IMR-90 (cell line): Measurements from ENCODE around the gene LINC01488. TPM values are rescaled to one million over a fixed set of nuclear protein-coding genes. Genes with fewer than 3 reads are reported as not detected.

Experiments
- ATAC-seq: fragments of 200-7000 bp; cut with Tn5 transposase; 2 replicates; pipeline ENCODE4 v1.9.1; 2020; ENCODE audit warnings: low read depth, mild to moderate bottlenecking, moderate library complexity
- BruUV-seq: library from RNA; stranded (reverse); fragments of 400-500 nt; replicated peaks from 2 replicates; lab custom pipeline; 2021; lab: Mats Ljungman, UMichigan
- CTCF ChIA-PET: fragments of 300-600 bp; formaldehyde crosslinking; extraction: SDS; loops from one replicate; lab custom pipeline; 2021; ENCODE audit warnings: antibody characterized with exemption; lab: Yijun Ruan, JAX
- POLR2A ChIA-PET: fragments of 300-600 bp; sonication (Branson Sonifier 250); formaldehyde crosslinking; loops from one replicate; lab custom pipeline; 2022; ENCODE audit warnings: antibody characterized with exemption; ENCODE audit not compliant: unreplicated experiment; lab: Charles Lee
- DNase-seq: peaks from one replicate; pipeline ENCODE4 v3.0.0; 2013
- H2AFZ ChIP-seq: replicated peaks from 2 replicates; pipeline ENCODE3; 2013; ENCODE audit warnings: low read length, mild to moderate bottlenecking; ENCODE audit not compliant: poor library complexity
- H2AK5ac ChIP-seq: 2 replicates; pipeline ENCODE4 v1.6.1; 2013; ENCODE audit warnings: low read depth, low read length, inconsistent platforms
- H2AK9ac ChIP-seq: replicated peaks from 2 replicates; pipeline ENCODE3; 2013; ENCODE audit warnings: mild to moderate bottlenecking, low read depth, low read length, moderate library complexity; ENCODE audit not compliant: poor library complexity
- H2BK120ac ChIP-seq: 2 replicates; pipeline ENCODE4 v1.6.1; 2013; ENCODE audit warnings: low read depth, low read length, inconsistent platforms
- H2BK15ac ChIP-seq: 3 replicates; pipeline ENCODE4 v1.6.1; 2013; ENCODE audit warnings: low read depth, low read length, inconsistent platforms
- H2BK20ac ChIP-seq: 2 replicates; pipeline ENCODE4 v1.6.1; 2013; ENCODE audit warnings: low read depth, mild to moderate bottlenecking, inconsistent platforms, low read length, moderate library complexity
- H2BK5ac ChIP-seq: 2 replicates; pipeline ENCODE4 v1.6.1; 2013; ENCODE audit warnings: mild to moderate bottlenecking, low read depth, low read length, inconsistent platforms; ENCODE audit not compliant: poor library complexity, severe bottlenecking
- H3K14ac ChIP-seq: replicated peaks from 2 replicates; pipeline ENCODE4 v1.6.1; 2013; ENCODE audit warnings: low read depth, low read length, inconsistent platforms
- H3K18ac ChIP-seq: 2 replicates; pipeline ENCODE4 v1.6.1; 2013; ENCODE audit warnings: low read depth, low read length, control low read depth
- H3K23ac ChIP-seq: 2 replicates; pipeline ENCODE4 v1.6.1; 2013; ENCODE audit warnings: low read depth, low read length, inconsistent platforms
- H3K27ac ChIP-seq: 2 replicates; pipeline ENCODE4 v1.5.1; 2013; ENCODE audit warnings: mild to moderate bottlenecking, control low read depth, low read length; ENCODE audit not compliant: insufficient read depth
- H3K27me3 ChIP-seq: 2 replicates; pipeline ENCODE4 v1.6.1; 2013; ENCODE audit warnings: low read length; ENCODE audit not compliant: control insufficient read depth, insufficient read depth
- H3K36me3 ChIP-seq: 2 replicates; pipeline ENCODE4 v1.6.1; 2013; ENCODE audit warnings: low read length, mixed read lengths; ENCODE audit not compliant: control insufficient read depth, insufficient read depth
- H3K4ac ChIP-seq: 2 replicates; pipeline ENCODE4 v1.6.1; 2013; ENCODE audit warnings: low read depth, low read length, inconsistent platforms
- H3K4me1 ChIP-seq: 2 replicates; pipeline ENCODE4 v1.6.1; 2013; ENCODE audit warnings: low read length, mixed read lengths; ENCODE audit not compliant: control insufficient read depth, insufficient read depth
- H3K4me2 ChIP-seq: 2 replicates; pipeline ENCODE4 v1.6.1; 2013; ENCODE audit warnings: low read depth, mild to moderate bottlenecking, control low read depth, low read length, moderate library complexity
- H3K4me3 ChIP-seq: 2 replicates; pipeline ENCODE4 v1.5.1; 2013; ENCODE audit warnings: low read depth, mild to moderate bottlenecking, control low read depth, low read length, moderate library complexity; ENCODE audit not compliant: insufficient read depth
- H3K56ac ChIP-seq: 2 replicates; pipeline ENCODE4 v1.6.1; 2013; ENCODE audit warnings: low read length, inconsistent platforms; ENCODE audit not compliant: insufficient read depth; ENCODE audit errors: extremely low read depth
- H3K79me1 ChIP-seq, 2 experiments: 2 replicates each; pipeline ENCODE4 v1.6.1; 2013; ENCODE audit warnings: low read length in 2 of 2, inconsistent platforms in 1 of 2, low read depth in 1 of 2
- H3K9ac ChIP-seq: 2 replicates; pipeline ENCODE4 v1.6.1; 2013; ENCODE audit warnings: low read depth, low read length, control low read depth
- H3K9me1 ChIP-seq: 2 replicates; pipeline ENCODE4 v1.6.1; 2013; ENCODE audit warnings: low read length, inconsistent platforms; ENCODE audit not compliant: insufficient read depth
- H3K9me3 ChIP-seq: 2 replicates; pipeline ENCODE4 v1.6.1; 2013; ENCODE audit warnings: low read length; ENCODE audit not compliant: control insufficient read depth, insufficient read depth
- H4K20me1 ChIP-seq: 2 replicates; pipeline ENCODE4 v1.6.1; 2013; ENCODE audit warnings: low read length, inconsistent platforms; ENCODE audit not compliant: insufficient read depth
- H4K5ac ChIP-seq: 2 replicates; pipeline ENCODE4 v1.6.1; 2013; ENCODE audit warnings: mild to moderate bottlenecking, low read depth, low read length, control low read depth
- H4K8ac ChIP-seq, 2 experiments: 2 replicates each; pipeline ENCODE4 v1.6.1; 2013; ENCODE audit warnings: low read depth in 2 of 2, low read length in 2 of 2, control low read depth in 1 of 2, inconsistent platforms in 1 of 2
- H4K91ac ChIP-seq: 2 replicates; pipeline ENCODE4 v1.6.1; 2013; ENCODE audit warnings: low read depth, low read length, inconsistent platforms; ENCODE audit not compliant: insufficient read depth
- BHLHE40 ChIP-seq: fragments of 150-350 bp; IDR thresholded peaks from 2 replicates; pipeline ENCODE4 v1.6.1; 2016; ENCODE audit warnings: mild to moderate bottlenecking, low read depth, low read length
- CHD1 ChIP-seq: IDR thresholded peaks from 2 replicates; pipeline ENCODE4 v1.6.1; 2012; ENCODE audit warnings: low read depth, low read length, improper control_type of control experiment
- CTCF ChIP-seq: conservative IDR thresholded peaks from 2 replicates; pipeline ENCODE4 v1.5.1; 2012; ENCODE audit warnings: mild to moderate bottlenecking, low read depth, low read length, improper control_type of control experiment
- ELK1 ChIP-seq: fragments of 150-350 bp; IDR thresholded peaks from 2 replicates; pipeline ENCODE4 v1.6.1; 2016; ENCODE audit warnings: low read depth, mild to moderate bottlenecking, low read length, moderate library complexity, borderline replicate concordance
- FOS ChIP-seq: fragments of 150-350 bp; IDR thresholded peaks from 2 replicates; pipeline ENCODE4 v1.6.1; 2016; ENCODE audit warnings: low read depth, low read length
- MAFK ChIP-seq: IDR thresholded peaks from 2 replicates; pipeline ENCODE4 v1.6.1; 2012; ENCODE audit warnings: low read depth, low read length, improper control_type of control experiment
- MAZ ChIP-seq: IDR thresholded peaks from 2 replicates; pipeline ENCODE4 v1.6.1; 2012; ENCODE audit warnings: low read depth, mild to moderate bottlenecking, low read length, improper control_type of control experiment, moderate library complexity, borderline replicate concordance
- MXI1 ChIP-seq: IDR thresholded peaks from 2 replicates; pipeline ENCODE4 v1.6.1; 2012; ENCODE audit warnings: low read depth, mild to moderate bottlenecking, low read length, moderate library complexity, borderline replicate concordance
- NFE2L2 ChIP-seq: fragments of 150-350 bp; IDR thresholded peaks from 2 replicates; pipeline ENCODE4 v1.6.1; 2016; ENCODE audit warnings: low read depth, mild to moderate bottlenecking, low read length
- POLR2A ChIP-seq: IDR thresholded peaks from 2 replicates; pipeline ENCODE4 v1.6.1; 2012; ENCODE audit warnings: mild to moderate bottlenecking, low read depth, low read length
- SMC3 ChIP-seq: fragments of 150-350 bp; IDR thresholded peaks from 2 replicates; pipeline ENCODE4 v1.6.1; 2016; ENCODE audit warnings: low read depth, mild to moderate bottlenecking, antibody characterized with exemption, low read length, moderate library complexity
- USF2 ChIP-seq: fragments of 150-350 bp; IDR thresholded peaks from 2 replicates; pipeline ENCODE4 v1.6.1; 2017; ENCODE audit warnings: mild to moderate bottlenecking, antibody characterized with exemption, low read length, low read depth
- WGBS, 2 experiments: methylation state at CpG; one replicate each; pipeline versions ENCODE4 v1.1.5 to v1.1.7; 2013; ENCODE audit warnings: missing lambda C conversion rate in 2 of 2; ENCODE audit not compliant: insufficient read length in 1 of 2; ENCODE audit errors: extremely low coverage in 2 of 2; 5-methylcytosine and 5-hydroxymethylcytosine counted together
- dilution Hi-C: fragments of 300-500 bp; cut with HindIII; formaldehyde crosslinking; loops from one replicate; pipeline ENCODE4 v1.14.3; 2018; ENCODE audit warnings: low sequenced_read_pairs; ENCODE audit not compliant: unreplicated experiment
- in situ Hi-C: fragments of 300-500 bp; cut with MboI; formaldehyde crosslinking; loops from 3 replicates; pipeline ENCODE4 v1.14.3; 2019; ENCODE audit warnings: low sequenced_read_pairs, inconsistent platforms, mixed read lengths
- intact Hi-C: fragments of 100-400 bp; cut with micrococcal nuclease; formaldehyde crosslinking; loops from 2 replicates; pipeline ENCODE4 v1.10.0; 2022
- polyA plus RNA-seq, 3 experiments: library from polyadenylated mRNA; depleted of rRNA; stranded (reverse); fragments of >200 nt; gene quantifications; 2 replicates each; pipeline ENCODE4 v1.2.3, GENCODE V29; 2012; ENCODE audit warnings: low replicate concordance in 1 of 3
- total RNA-seq: library from RNA; depleted of rRNA; stranded (reverse); fragments of >200 nt; gene quantifications from 2 replicates; pipeline ENCODE4 v1.2.3, GENCODE V29; 2012

LINC01488 gene
- total and polyA plus RNA-seq, 2 of the 4 experiments (the other 2 are of a cell fraction) = not detected

GRCh38 chr11:69494851-69495250 lies 13.4 kb downstream of the LINC01488 start (continued):
- no peak for TF ChIP-seq FOS
- TF ChIP-seq MAZ = no peak
- TF ChIP-seq SMC3 = no peak
- no peak for TF ChIP-seq POLR2A
- TF ChIP-seq NFE2L2 = no peak
- TF ChIP-seq MAFK = no peak

GRCh38 chr11:69495441-69496201 lies 14.2 kb downstream of the LINC01488 start:
- H4K20me1 ChIP-seq = no peaks in the 10 kb centered on the region
- H2BK120ac ChIP-seq = peak overlapping the region; percentile 98
- H4K8ac ChIP-seq = peak overlapping the region; percentile 63 to 93; a peak in 1 of 4 replicates
- H3K4ac ChIP-seq = peak overlapping the region; percentile 98
- DNase-seq = no peak
- H3K9ac ChIP-seq = no peak overlapping the region
- H2AK5ac ChIP-seq = peak overlapping the region; percentile 98
- H3K56ac ChIP-seq = no peak overlapping the region
- H3K23ac ChIP-seq = no peak overlapping the region
- H3K36me3 ChIP-seq = no peaks in the 10 kb centered on the region
- CTCF ChIA-PET = no interaction called here
- H3K79me1 ChIP-seq = peaks cover 0 to 10% of the 10 kb centered on the region in 2 experiments; a peak in 1 of 4 replicates
- ATAC-seq = no peak
- no TSS peak for BruUV-seq
- H3K18ac ChIP-seq = no peak overlapping the region
- in situ Hi-C loops = no loop called here
- H3K9me1 ChIP-seq = peaks cover 16% of the 10 kb centered on the region
- H3K27ac ChIP-seq = no peak overlapping the region
- H3K9me3 ChIP-seq = no peaks in the 10 kb centered on the region
- WGBS, 2 experiments = 95% methylated on average over 6 of the region's 12 CpGs; no CpG with 5 or more reads in 1 of the 2 experiments
- H3K4me3 ChIP-seq = no peak overlapping the region
- H4K91ac ChIP-seq = peak overlapping the region; percentile 98
- peaks cover 12% of the 10 kb centered on the region for H3K4me1 ChIP-seq
- dilution Hi-C loops = no loop called here
- H4K5ac ChIP-seq = 0 out of 2 replicates have a peak overlapping the region, but pooled peaks have one; percentile 5
- no peak overlapping the region for H3K4me2 ChIP-seq
- H2AK9ac ChIP-seq = peak overlapping the region; percentile 52
- H3K14ac ChIP-seq = peak overlapping the region; percentile 90
- H3K27me3 ChIP-seq = peaks cover 2% of the 10 kb centered on the region; the same call in 1 of the 2 replicates
- H2AFZ ChIP-seq = peak overlapping the region; percentile 66
- POLR2A ChIA-PET = no interaction called here
- intact Hi-C loops = loop anchor here (2.0 kb wide), 4 partner anchors 53 to 373 kb away; no protein-coding TSS in a partner anchor
- peak overlapping the region; percentile 90 for H2BK20ac ChIP-seq
- peak overlapping the region; percentile 96; the same call in 2 of the 3 replicates for H2BK15ac ChIP-seq
- H2BK5ac ChIP-seq = no peak overlapping the region
- TF ChIP-seq USF2 (no peak), MAFK (no peak), CTCF (no peak), BHLHE40 (no peak), ELK1 (no peak), CHD1 (no peak), FOS (no peak), MXI1 (no peak)
